Erythroblast (primary cell): ENCODE results near the gene SUSD6.

Experiments used
- GATA1 ChIP-seq: IDR thresholded peaks from 2 replicates; pipeline ENCODE4 v1.6.1; 2011; ENCODE audit warnings: low read depth, mild to moderate bottlenecking, control low read depth, low read length, moderate library complexity
- POLR2A ChIP-seq: IDR thresholded peaks from 2 replicates; pipeline ENCODE4 v1.6.1; 2011; ENCODE audit warnings: mild to moderate bottlenecking, low read length

GRCh38 chr14:69683971-69684370, 72.6 kb downstream of the SUSD6 start:
- TF ChIP-seq GATA1: no peak
- TF ChIP-seq POLR2A: no peak
